ENCODE results near the gene PRX.
"Not testable (repeated sequence)": the region's sequence is repeated elsewhere in the genome, so short reads cannot be mapped to it uniquely, and the experiment has no call there.

Gene PRX, protein sequence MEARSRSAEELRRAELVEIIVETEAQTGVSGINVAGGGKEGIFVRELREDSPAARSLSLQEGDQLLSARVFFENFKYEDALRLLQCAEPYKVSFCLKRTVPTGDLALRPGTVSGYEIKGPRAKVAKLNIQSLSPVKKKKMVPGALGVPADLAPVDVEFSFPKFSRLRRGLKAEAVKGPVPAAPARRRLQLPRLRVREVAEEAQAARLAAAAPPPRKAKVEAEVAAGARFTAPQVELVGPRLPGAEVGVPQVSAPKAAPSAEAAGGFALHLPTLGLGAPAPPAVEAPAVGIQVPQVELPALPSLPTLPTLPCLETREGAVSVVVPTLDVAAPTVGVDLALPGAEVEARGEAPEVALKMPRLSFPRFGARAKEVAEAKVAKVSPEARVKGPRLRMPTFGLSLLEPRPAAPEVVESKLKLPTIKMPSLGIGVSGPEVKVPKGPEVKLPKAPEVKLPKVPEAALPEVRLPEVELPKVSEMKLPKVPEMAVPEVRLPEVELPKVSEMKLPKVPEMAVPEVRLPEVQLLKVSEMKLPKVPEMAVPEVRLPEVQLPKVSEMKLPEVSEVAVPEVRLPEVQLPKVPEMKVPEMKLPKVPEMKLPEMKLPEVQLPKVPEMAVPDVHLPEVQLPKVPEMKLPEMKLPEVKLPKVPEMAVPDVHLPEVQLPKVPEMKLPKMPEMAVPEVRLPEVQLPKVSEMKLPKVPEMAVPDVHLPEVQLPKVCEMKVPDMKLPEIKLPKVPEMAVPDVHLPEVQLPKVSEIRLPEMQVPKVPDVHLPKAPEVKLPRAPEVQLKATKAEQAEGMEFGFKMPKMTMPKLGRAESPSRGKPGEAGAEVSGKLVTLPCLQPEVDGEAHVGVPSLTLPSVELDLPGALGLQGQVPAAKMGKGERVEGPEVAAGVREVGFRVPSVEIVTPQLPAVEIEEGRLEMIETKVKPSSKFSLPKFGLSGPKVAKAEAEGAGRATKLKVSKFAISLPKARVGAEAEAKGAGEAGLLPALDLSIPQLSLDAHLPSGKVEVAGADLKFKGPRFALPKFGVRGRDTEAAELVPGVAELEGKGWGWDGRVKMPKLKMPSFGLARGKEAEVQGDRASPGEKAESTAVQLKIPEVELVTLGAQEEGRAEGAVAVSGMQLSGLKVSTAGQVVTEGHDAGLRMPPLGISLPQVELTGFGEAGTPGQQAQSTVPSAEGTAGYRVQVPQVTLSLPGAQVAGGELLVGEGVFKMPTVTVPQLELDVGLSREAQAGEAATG (N-terminal part only)

DNA sequence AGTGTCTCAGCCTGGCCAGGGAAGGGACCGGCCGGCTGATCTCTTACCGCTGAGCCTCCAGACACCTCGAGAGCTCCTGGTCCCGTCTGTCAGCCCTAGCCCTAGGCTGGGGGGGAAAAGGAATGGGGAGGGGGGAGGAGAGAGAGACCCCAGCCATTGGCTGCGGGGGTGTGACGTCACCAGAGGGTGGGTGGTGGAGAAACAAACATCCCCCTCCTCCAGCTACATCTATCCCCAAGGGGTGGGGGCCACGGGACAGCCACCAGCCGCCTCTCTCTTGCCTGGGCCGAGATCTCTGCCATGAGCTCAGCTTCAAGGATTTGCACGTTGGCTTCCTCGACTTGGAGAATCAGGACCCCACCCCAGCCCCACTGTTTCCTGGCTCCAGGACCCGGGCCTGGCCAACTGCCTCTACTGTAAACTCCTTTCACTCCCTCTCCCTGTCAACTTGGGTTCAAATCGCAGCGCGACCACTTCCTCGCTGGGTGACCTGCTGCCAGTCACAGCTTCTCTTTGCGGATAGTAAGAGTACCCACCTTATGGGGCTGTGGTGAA lies at the start of gene PRX:
Gene PRX, minus strand, starts transcription at position 88 of the 555 bp plus-strand sequence. CDS start 5,446 bp downstream, outside the sequence.
- no peak for DNase-seq

DNA sequence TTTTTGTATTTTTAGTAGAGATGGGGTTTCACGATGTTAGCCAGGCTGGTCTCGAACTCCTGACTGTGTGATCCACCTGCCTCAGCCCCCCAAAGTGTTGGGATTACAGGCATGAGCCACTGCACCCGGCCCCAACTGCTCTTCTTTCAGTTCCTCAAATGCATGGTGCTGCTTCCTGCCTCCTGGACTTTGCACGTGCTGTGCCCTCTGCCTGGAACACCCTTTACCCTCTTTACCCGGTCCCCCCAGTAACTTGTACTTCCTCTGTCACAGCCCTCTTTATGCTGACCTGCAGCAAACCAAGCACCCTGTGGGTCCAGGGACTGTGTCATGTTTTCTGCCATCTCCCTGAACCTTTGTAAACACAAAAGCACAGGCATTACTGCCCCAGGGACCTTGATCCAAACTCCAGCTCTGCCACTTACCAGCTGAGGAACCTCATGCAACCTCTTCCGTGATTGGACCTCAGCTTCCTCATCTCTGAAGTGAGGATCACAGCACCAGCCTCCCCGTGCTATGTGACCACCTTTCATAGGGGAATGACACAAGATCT lies 48.6 kb upstream of the PRX start:
- peak; percentile 61 for DNase-seq

DNA sequence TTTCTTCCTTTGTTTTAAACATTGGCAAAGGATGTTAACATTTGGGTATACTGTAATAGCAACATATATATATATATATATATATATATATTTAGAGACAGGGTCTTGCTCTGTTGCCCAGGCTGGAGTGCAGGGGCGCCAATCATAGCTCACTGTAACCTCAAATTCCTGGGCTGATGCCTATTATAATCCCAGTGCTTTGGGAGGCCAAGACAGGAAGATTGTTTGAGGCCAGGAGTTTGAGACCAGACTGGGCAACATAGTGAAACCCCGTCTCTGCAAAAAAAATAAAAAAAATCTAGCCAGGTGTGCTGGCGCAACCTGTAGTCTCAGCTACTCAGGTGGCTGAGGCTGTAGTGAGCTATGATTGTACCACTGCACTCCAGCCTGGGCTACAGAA lies 47.0 kb upstream of the PRX start:
- no peak for DNase-seq

DNA sequence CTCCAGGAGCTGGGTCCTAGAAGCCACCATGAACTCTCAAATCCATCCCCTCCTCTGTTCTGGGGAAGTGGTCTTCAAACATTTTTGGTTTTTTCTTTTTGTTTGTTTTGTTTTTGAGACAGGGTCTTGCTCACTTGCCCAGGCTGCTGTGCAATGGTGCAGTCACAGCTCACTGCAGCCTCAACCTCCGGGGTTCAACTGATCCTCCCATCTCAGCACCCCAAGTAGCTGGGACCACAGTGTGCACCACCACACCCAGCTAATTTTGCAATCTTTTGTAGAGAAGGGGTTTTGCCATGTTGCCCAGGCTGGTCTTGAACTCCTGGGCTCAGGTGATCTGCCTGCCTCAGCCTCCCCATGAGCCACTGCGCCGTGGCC lies 45.4 kb upstream of the PRX start:
- no peak for DNase-seq

DNA sequence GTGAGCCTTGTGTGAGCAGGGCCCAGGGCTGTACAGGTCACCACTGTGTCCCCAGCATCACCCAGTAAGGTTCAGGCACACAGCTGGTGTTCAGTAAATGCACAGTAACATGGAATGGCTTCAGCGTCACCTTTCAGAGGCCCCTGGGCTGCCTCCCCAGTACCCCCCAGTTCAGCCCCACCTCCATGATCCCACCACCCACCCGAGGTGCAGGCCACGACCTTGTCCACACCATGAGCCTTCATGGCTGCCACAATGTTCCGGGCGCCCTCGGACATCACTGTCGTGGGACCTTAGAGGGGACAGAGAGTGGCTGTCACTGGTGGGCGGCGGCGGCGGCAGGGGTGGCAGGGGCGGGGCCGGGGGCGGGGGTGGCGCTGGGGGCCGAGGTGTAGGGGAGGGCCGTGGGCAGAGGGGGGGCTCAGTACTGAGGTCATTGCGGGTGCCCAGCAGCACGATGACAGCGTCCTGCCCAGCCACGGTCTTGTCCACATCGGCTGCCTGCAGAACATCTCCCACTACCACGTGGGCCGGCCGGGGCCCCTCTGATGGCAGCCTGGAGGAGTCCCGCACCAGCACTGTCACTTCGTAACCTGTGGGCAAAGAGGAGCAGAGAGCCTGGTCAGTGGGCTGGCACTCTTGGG lies 44.9 kb upstream of the PRX start:
- DNase-seq: no peak

DNA sequence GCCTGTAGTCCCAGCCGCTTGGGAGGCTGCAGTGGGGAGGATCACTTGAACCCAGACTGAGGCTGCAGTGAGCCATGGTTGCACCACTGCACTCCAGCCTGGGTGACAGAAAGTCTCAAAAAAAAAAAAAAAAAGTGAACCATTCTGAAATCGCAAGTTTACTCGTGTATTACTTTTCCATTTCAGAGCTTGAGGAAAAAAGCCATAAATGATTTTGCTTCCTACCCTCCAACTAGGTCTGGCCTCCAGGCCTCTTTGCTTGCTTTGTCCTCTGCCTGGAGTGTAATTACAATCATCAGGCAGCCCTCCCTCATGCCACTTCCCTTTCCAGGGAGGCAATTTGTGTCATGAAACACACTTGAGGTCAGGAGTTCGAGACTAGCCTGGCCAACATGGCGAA lies 43.9 kb upstream of the PRX start:
- no peak for DNase-seq

DNA sequence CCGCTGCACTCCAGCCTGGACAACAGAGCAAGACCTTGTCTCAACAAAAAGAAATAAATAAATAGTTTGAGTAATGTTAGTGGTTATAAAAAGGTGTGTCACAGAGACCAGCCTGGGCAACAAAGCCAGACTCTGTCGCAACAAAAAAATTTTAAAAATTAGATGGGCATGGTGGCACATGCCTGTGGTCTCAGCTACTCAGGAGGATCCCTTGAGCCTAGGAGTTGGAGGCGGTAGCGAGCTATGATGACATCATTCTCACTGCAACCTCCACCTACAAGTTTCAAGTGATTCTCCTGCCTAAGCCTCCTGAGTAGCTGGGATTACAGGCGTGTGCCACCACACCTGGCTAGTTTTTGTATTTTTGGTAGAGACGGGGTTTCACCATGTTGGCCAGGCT lies 40.8 kb upstream of the PRX start:
- not testable (repeated sequence) for DNase-seq

DNA sequence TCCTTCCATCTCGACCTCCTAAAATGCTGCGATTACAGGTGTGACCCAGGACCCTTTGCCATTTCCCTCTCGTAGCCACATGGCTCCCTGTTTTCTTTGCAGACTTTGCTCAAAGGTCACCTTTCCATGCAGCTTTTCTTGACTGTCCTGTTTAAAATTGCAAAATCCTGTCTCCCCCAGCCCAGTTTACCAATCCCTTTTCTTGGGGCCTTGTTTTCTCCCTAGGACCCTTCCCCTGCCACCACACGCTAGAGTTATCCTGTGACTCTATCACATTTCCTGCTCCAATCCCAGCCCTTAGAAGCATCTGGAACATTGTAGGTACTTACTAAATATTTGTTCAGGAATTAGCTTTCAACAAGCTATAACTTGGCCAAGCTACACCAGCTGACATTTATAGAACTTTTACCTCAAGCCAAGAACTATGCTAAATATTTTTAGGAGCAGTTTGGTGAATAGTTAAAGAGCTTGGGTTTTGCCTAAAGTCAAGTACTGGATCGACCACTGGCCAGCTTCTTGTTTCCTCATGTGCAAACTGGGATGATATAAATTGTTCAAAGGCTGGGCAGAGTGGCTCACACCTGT lies 40.1 kb upstream of the PRX start:
- no peak for DNase-seq

DNA sequence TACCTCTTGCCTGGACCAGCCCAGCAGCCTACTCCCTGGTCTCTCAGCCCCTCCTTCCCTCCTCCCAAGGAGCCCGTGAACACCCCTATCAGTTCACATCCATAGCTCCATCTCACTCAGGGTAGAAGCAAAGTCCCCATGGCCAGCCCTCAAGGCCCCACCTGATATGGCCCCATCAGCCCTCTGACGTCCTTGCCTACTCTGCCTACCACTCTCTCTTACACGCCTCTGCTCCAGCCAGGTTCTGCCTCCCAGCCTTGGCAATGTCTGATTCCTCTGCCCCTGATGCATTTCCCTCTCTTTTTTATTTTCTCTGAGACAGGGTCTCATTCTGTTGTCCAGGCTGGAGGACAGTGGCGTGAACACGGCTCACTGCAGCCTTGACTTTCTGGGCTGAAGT lies 38.8 kb upstream of the PRX start:
- no peak for DNase-seq

DNA sequence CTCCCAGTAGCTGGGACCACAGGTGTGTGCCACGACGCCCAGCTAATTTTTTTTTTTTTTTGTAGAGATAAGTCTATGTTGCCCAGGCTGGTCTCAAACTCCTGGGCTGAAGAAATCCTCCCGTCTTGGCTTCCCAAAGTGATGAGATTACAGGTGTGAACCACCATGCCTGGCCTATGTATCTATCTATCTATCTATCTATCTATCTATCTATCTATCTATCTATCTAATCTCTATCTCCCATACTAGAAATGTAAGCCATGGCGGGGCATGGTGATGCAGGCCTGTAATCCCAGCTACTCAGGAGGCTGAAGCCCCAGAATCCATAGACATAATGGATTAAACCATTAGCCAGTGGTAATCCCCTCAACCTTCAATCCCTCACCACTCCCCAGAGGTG lies 37.5 kb upstream of the PRX start:
- DNase-seq: no peak

DNA sequence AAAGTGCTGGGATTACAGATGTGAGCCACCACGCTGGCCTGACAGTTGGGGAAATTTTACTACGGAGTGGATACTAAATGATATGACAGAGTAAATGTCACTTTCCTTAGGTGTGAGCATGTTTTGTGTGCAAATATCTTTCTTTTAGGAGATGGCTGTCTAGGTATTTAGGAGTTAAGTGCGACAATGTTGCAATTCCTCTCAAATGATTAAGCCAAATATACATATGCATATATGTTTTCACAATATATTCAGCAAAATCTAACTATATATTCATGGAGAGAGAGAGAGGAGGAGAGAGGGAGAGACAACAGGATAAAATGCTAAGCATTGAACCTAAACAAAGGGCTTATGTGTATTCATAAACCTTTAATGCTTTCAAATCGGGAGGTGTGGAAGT lies 36.3 kb upstream of the PRX start:
- no peak for DNase-seq

DNA sequence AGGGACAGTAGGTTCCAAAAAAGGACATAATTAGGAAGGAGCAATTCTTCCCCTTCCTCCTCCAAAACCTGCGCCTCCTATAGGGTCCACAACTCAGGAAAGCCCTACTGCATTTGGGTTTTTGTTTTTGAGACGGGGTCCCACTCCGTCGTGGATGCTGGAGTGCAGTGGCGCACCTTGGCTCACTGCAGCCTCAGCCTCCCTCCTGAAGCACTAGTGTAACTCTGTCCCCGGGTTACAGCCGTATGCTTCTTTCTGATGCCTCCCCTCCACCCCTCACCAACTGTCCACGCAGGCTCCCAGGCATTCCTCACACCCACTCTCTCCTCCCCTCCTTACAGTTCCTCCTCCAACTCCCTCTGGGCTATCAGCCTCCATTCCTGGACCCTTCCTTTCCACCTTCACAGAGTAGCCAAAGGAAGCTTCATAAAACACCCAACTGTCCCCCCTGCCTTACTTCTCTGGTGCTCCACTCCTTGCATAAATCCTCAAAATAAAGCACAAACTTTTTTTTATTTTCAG lies 33.1 kb upstream of the PRX start:
- no peak for DNase-seq

DNA sequence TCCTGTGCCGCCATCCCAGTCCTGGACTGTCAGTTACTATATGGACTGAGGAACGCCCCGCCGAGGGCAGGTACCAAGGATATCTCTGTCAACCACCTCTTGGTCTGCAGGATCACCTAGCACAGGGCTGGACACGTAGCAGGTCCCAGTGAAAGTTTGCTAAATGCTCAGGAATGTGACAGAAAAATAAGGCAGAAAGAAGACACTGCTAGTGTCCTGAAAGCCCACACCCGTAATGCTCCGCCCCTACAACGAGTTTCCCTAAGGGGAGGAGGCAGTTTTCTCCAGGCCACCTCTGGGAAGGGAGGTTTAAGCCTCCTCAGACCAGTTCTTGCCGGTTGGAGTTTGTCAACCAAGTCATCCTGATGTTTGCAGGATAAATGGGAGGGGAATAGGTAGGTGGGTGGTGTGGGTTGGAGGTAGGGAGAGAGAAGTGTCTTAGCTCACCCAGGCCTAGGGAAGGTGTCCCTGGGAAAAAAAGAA lies 32.6 kb upstream of the PRX start:
- DNase-seq: no peak

DNA sequence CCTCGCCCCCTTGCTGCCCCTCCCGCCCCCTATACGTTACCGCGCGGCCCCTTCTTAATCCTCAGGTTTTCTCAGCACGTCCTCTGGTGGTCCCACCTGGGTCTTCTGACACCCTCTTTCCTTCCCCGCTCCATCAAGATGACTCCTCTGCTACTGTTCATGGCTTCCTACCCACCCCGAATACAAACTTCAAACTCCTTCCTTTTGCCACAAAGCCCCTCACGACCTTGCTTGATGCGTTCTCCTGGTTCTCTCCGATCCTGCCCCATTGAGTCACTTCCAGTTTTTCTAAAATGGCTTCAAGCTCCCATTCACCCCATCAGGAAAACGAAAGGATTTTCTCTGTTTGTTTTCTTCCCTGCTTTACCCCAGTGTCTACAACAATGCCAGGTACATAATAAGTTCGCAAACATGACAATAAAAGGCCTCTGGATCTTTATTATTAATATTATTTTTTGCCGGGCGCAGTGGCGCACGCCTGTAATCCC lies 31.7 kb upstream of the PRX start:
- DNase-seq: no peak

DNA sequence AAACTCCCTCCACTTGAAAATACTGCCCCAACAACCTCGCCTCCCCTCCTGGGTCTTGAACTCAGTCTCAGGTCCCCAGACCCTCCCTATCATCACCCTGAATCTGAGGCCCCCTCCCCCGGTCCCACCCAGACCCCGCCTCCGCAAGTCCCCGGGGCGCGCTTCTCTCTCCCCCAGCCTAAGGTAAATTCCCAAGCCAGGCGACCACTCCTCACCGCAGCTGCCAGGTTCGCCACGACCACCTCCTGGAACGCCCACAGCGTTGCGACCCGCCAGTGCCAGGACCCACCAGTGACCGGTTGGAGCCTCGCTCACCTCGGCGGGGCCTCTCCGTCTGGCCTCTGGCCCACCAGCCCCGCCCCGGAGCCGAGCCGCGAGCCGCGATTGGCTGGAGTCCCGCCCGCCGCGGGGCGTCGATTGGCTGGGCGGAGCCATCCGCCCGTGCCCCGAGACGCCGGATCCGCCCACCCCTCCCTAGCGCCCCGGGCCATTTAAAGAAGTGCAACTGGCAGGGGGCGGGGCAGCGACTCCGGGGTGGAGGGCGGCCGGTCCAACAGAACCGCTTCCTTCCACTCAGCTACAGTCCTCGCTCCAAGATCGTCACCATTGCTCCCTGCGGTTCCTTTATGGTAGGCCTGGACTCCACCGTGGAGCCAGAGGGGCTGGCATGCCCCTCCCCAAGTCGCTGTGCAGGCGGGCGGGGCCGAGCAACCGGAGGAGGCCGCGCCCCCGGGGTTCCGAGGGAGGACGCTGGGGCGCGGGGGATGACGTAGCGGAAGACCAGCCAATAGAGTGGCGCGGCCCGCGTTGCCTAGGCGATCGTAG lies 31.0 kb upstream of the PRX start, which contains the start of gene SERTAD3:
Gene SERTAD3, minus strand, starts transcription at position 336 of the 825 bp plus-strand sequence. CDS start 2,255 bp downstream, outside the sequence.
- DNase-seq: peak; percentile 97

DNA sequence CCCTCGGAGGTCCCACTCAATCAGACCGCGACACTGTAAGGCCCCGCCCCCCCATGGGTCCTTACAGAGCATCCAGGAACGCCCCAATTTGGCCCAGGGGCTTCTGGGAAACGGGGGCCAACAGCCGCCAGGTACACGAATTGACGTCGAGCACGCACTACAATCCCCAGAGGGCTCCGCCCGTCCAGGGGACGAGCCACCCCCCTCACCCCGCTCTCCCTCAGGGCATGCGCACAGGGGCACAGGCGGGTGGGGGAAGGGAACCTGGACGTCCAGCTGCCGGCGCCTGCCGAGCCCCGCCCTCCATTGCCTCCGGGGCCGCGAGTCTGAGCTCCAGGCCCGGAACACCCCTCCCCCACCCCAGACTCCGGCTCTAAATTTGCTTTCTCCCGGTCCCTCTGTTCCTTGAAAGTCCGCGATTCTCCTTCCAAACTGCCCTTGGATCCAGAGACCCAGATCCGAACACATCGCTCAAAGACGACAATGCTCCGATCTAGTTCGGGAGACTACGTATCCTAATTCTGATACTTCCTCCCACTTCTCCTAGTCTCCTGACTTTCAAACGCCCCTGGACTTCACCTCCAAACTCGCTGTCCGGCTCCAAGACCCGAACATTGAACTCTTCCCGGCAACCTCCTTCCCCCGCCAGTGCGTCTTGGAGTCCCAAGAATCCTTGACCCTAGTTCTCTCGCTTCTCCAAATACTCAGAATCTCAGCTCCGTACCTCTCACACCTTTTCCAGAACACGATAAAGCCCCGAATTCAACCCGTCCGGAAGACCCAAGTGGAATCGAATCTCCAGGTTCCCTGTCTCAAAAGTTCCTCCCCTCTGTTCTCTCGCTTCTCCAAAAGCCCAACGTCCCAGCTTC lies 30.2 kb upstream of the PRX start:
- DNase-seq: peak; percentile 100

DNA sequence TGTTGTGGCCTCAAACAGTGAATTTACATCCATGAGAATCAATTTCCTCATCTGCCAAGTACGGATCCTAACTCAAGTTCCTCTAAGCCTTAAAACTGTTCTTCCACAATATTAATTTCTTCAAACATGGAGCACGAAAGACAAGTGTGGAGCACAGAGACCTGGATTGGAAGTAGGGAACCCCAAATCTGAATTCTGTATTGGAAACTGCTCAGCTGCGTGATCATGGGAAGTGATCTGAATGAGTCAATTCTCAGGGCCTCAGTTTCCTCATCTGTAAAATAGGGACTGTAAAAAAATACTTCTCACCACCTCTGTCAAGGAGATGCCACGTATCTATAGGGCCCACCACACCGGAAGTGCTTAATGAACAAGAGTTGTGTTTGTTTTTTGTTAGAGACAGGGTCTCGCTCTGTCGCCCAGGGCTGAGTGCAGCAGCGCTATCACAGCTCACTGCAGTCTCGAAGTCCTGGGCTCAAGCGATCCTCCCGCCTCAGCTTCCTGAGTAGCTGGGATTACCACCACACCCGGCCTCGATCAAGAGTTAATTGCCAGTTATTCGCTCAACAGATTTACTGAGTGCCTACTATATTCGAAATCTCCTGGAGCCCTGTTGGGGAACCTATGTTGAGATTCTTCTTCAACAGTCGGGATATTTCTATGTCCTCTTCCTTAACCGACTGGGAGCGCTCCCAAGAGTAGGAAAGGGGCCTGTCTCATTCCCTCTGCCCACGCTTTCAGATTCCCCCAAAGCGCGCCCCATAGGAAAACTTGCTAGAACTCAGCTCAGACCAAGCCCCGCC lies 29.4 kb upstream of the PRX start:
- no peak for DNase-seq

DNA sequence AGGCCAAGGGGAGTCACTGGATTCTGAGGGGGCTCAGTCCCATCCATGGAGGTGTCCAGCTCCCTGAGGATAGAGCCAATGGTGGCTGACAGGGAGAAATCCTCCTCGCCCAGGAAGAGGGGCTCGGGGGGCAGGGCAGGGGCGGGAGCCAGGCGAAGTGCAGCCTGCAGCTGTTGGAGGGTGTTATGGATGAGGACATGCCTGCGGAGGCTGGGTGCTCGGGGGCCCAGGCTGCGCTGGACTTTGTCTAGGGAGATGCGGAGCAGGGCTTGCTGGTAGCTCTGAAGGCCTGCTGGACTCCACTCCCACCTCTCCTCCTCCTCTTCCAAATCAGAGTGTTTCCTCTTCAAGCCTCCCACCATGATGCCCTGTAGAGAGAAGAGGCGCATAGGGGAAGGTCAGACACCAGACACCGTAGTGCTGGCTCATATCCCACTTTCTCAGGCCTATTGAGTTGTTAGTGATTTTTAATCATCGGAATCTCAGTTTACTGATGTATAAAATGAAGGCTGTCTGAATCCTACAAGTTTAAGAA lies 28.6 kb upstream of the PRX start:
- no peak for DNase-seq
